IPS-20b (cell line): Measurements from ENCODE around the gene IL10RA.

ENCODE experiments used
- H3K27ac ChIP-seq: one replicate; pipeline ENCODE4 v1.5.1; 2013; ENCODE audit warnings: low read length
- H3K27me3 ChIP-seq: 2 replicates; pipeline ENCODE4 v1.6.1; 2013; ENCODE audit warnings: mild to moderate bottlenecking, low read length, inconsistent platforms; ENCODE audit not compliant: insufficient read depth
- H3K36me3 ChIP-seq: 2 replicates; pipeline ENCODE4 v1.6.1; 2013; ENCODE audit warnings: low read depth, mild to moderate bottlenecking, inconsistent platforms, low read length, moderate library complexity; ENCODE audit not compliant: insufficient read depth
- H3K4me1 ChIP-seq: 2 replicates; pipeline ENCODE4 v1.6.1; 2013; ENCODE audit warnings: mild to moderate bottlenecking, control low read depth, inconsistent platforms, low read length, moderate library complexity; ENCODE audit not compliant: insufficient read depth
- H3K4me3 ChIP-seq: 2 replicates; pipeline ENCODE4 v1.5.1; 2013; ENCODE audit warnings: mild to moderate bottlenecking, low read length, inconsistent platforms
- H3K9ac ChIP-seq: 2 replicates; pipeline ENCODE4 v1.6.1; 2013; ENCODE audit warnings: low read depth, mild to moderate bottlenecking, inconsistent platforms, low read length, moderate library complexity
- H3K9me3 ChIP-seq: 2 replicates; pipeline ENCODE4 v1.6.1; 2013; ENCODE audit warnings: mild to moderate bottlenecking, low read depth, low read length, inconsistent platforms; ENCODE audit not compliant: insufficient read depth

IL10RA gene

GRCh38 chr11:118046051-118046963 is 60.1 kb downstream of the IL10RA start:
- Histone ChIP-seq H3K27ac (no peak overlapping the region), H3K27me3 (no peaks in the 10 kb centered on the region), H3K9me3 (no peaks in the 10 kb centered on the region), H3K9ac (no peak overlapping the region), H3K4me3 (no peak overlapping the region), H3K4me1 (no peaks in the 10 kb centered on the region), H3K36me3 (no peaks in the 10 kb centered on the region)

- H3K9ac ChIP-seq: no peak overlapping the region
- H3K27ac ChIP-seq: no peak overlapping the region
- H3K9me3 ChIP-seq: no peaks in the 10 kb centered on the region
- H3K4me3 ChIP-seq: no peak overlapping the region
- no peaks in the 10 kb centered on the region for H3K36me3 ChIP-seq
- H3K27me3 ChIP-seq: no peaks in the 10 kb centered on the region
- H3K4me1 ChIP-seq: no peaks in the 10 kb centered on the region
These were observed 60.9 kb downstream of the IL10RA start for GRCh38 chr11:118046964-118047700.

- H3K27me3 ChIP-seq: no peaks in the 10 kb centered on the region
- no peak overlapping the region for H3K9ac ChIP-seq
- H3K27ac ChIP-seq: no peak overlapping the region
- H3K4me3 ChIP-seq: no peak overlapping the region
- H3K4me1 ChIP-seq: no peaks in the 10 kb centered on the region
- no peaks in the 10 kb centered on the region for H3K36me3 ChIP-seq
- no peaks in the 10 kb centered on the region for H3K9me3 ChIP-seq
These were observed 61.6 kb downstream of the IL10RA start for GRCh38 chr11:118047749-118048148.

GRCh38 chr11:118048472-118049370 is 62.5 kb downstream of the IL10RA start:
- no peaks in the 10 kb centered on the region for H3K9me3 ChIP-seq
- H3K4me3 ChIP-seq: no peak overlapping the region
- H3K27me3 ChIP-seq: no peaks in the 10 kb centered on the region
- H3K4me1 ChIP-seq: no peaks in the 10 kb centered on the region
- no peaks in the 10 kb centered on the region for H3K36me3 ChIP-seq
- no peak overlapping the region for H3K9ac ChIP-seq
- no peak overlapping the region for H3K27ac ChIP-seq

GRCh38 chr11:118049771-118050170 is 63.6 kb downstream of the IL10RA start:
- Histone ChIP-seq H3K36me3 (no peaks in the 10 kb centered on the region), H3K9me3 (no peaks in the 10 kb centered on the region), H3K27ac (no peak overlapping the region), H3K9ac (no peak overlapping the region), H3K4me1 (no peaks in the 10 kb centered on the region), H3K4me3 (no peak overlapping the region), H3K27me3 (no peaks in the 10 kb centered on the region)

GRCh38 chr11:118050208-118050891 is 64.2 kb downstream of the IL10RA start:
- H3K4me1 ChIP-seq: no peaks in the 10 kb centered on the region
- no peak overlapping the region for H3K27ac ChIP-seq
- no peaks in the 10 kb centered on the region for H3K9me3 ChIP-seq
- no peak overlapping the region for H3K4me3 ChIP-seq
- H3K27me3 ChIP-seq: no peaks in the 10 kb centered on the region
- H3K36me3 ChIP-seq: no peaks in the 10 kb centered on the region
- no peak overlapping the region for H3K9ac ChIP-seq
